ENCODE measurements around the gene FKBP1A. TPM values are rescaled to one million over a fixed set of nuclear protein-coding genes. Genes with fewer than 3 reads are reported as not detected.
A peak's percentile ranks its signal among the peaks of the same experiment; 100 is the strongest.
"Not testable (repeated sequence)": the region's sequence is repeated elsewhere in the genome, so short reads cannot be mapped to it uniquely, and the experiment has no call there.

The FKBP1A gene
- total and polyA plus RNA-seq, 2 of the 4 experiments (the other 2 are of a cell fraction): 120 to 528 TPM

DNA sequence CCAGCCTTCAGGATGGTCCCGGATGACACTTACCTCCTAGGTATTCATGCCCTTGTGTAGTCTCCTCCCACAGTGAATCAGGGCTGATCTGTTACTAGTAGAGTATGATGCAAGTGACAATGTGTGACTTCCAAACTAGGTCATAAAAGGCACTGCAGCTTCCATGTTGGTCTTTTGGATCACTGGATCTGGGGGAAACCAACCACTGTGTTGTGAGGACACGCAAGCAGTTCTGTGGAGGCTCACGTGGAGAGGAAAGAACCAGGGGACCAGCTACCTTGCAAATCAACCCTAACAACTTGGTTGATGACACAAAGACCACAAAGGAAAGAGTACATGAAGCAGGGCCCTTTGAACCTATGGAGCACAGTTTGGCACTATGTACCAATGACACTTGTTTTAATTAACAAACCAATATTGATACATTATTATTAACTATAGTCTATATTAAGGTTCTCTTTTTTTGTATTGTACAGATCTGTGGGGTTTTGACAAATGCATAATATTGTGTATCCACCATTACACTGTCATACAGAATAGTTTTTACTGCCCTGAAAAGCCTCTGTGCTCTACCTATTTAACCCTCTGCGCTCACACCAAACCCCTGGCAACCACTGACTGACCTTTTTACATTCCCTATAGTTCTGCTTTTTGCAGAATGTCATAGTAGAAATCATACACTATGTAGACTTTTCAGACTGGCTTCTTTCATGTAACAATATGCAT lies 47.7 kb downstream of the FKBP1A start (continued):
- TF ChIP-seq MAZ (IDR thresholded peaks at IDR 0.05; ENCODE audit: borderline replicate concordance, low read depth, low read length): no peak

DNA sequence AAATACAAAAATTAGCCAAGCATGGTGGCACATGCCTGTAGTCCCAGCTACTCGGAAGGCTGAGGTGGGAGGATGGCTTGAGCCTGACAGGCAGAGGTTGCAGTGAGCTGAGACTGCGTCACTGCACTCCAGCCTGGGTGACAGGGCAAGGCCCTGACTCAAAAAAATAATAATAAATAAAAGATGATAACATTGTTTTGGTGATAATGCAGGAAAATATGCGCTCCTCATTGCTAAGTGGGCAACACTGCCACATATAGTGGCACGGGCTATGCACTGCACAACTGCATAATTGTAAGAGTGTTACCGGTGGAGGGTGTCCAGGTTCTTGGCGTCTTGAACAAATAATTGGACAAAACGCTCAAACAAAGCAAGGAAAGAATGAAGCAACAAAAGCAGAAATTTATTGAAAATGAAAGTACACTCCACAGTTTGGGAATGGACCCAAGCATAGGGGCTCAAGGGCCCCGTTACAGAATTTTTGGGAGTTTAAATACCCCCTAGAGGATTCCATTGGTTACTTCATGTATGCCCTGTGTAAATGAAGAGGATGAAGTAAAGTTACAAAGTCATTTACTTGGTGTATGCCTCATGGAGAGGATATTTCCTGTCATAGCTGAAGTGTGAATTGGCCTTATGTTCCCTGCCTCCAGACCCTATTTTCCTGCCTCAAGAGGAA lies 49.3 kb downstream of the FKBP1A start:
- H3K18ac ChIP-seq (ENCODE audit: low read depth, low read length): peak overlapping the region; percentile 64; the same call in 1 of the 2 replicates
- H2BK5ac ChIP-seq (ENCODE audit: low read depth, low read length, poor library complexity, severe bottlenecking): peak overlapping the region; percentile 72
- H4K20me1 ChIP-seq (ENCODE audit: insufficient read depth, low read length); H4K91ac ChIP-seq (ENCODE audit: insufficient read depth, low read depth, low read length); H3K56ac ChIP-seq (ENCODE audit: extremely low read depth, insufficient read depth, low read length); POLR2A ChIA-PET (ENCODE audit: unreplicated experiment); dilution Hi-C loops (cut with HindIII; ENCODE audit: low sequenced_read_pairs, unreplicated experiment); H4K5ac ChIP-seq (ENCODE audit: low read depth, low read length); H2AFZ ChIP-seq (replicated peaks; ENCODE audit: low read length, poor library complexity); DNase-seq; H2BK15ac ChIP-seq (ENCODE audit: low read depth, low read length); BruUV-seq (replicated peaks); H3K27ac ChIP-seq (ENCODE audit: insufficient read depth, low read length); H3K27me3 ChIP-seq (ENCODE audit: control insufficient read depth, insufficient read depth, low read length); H2AK9ac ChIP-seq (replicated peaks; ENCODE audit: low read depth, low read length, poor library complexity); H2BK20ac ChIP-seq (ENCODE audit: low read depth, low read length); H3K4ac ChIP-seq (ENCODE audit: low read depth, low read length); H3K9me3 ChIP-seq (ENCODE audit: control insufficient read depth, insufficient read depth, low read length); H3K9ac ChIP-seq (ENCODE audit: low read depth, low read length); intact Hi-C loops (cut with micrococcal nuclease); H2AK5ac ChIP-seq (ENCODE audit: low read depth, low read length); H3K4me3 ChIP-seq (ENCODE audit: insufficient read depth, low read depth, low read length); H3K4me2 ChIP-seq (ENCODE audit: low read depth, low read length); H2BK120ac ChIP-seq (ENCODE audit: low read depth, low read length); H3K14ac ChIP-seq (replicated peaks; ENCODE audit: low read depth, low read length); H3K23ac ChIP-seq (ENCODE audit: low read depth, low read length); H4K8ac ChIP-seq (ENCODE audit: low read depth in 2 of 2, low read length in 2 of 2); H3K36me3 ChIP-seq (ENCODE audit: control insufficient read depth, insufficient read depth, low read length): not testable (repeated sequence)
- CTCF ChIA-PET: interaction anchor here (1.4 kb wide), 1 partner anchor 28 kb away, joined by 3 read pairs; no protein-coding TSS in a partner anchor
- H3K4me1 ChIP-seq (ENCODE audit: control insufficient read depth, insufficient read depth, low read length): peaks cover 16% of the 10 kb centered on the region
- WGBS, 2 experiments (ENCODE audit: extremely low coverage in 2 of 2, insufficient read length in 1 of 2): 87% methylated on average over 3 of the region's 8 CpGs; no CpG with 5 or more reads in 1 of the 2 experiments
- in situ Hi-C loops (cut with MboI; ENCODE audit: low sequenced_read_pairs): loop anchor here (25.0 kb wide), 1 partner anchor 494 kb away; no protein-coding TSS in a partner anchor
- H3K79me1 ChIP-seq (ENCODE audit: low read depth in 1 of 2, low read length in 2 of 2): peaks cover 0 to 40% of the 10 kb centered on the region in 2 experiments; a peak in 2 of 4 replicates
- peaks cover 21% of the 10 kb centered on the region for H3K9me1 ChIP-seq (ENCODE audit: insufficient read depth, low read length)
- 0 out of 2 replicates have a peak, but pooled peaks have one; percentile 1 for TF ChIP-seq CTCF (conservative IDR thresholded peaks at IDR 0.05; ENCODE audit: low read depth, low read length)
- peak; percentile 40; the same call in 1 of the 2 replicates for ATAC-seq (ENCODE audit: low read depth)
